ENCODE results near the gene CASK. TPM values are rescaled to one million over a fixed set of nuclear protein-coding genes. Genes with fewer than 3 reads are reported as not detected.

CASK gene
- total RNA-seq, 1 donor from 2014 or later, result 58.8 TPM

GRCh38 chrX:41478381-41478911 lies 444.9 kb downstream of the CASK start:
- no peak overlapping the region for H3K4me3 ChIP-seq (ENCODE audit: low read depth, low read length)
- TF ChIP-seq CTCF (conservative IDR thresholded peaks at IDR 0.05; ENCODE audit: low read depth, low read length), result no peak
- no peak for DNase-seq (ENCODE audit: low read depth)

- no peak for DNase-seq (ENCODE audit: low read depth)
- H3K4me3 ChIP-seq (ENCODE audit: low read depth, low read length), result no peak overlapping the region
- TF ChIP-seq CTCF (conservative IDR thresholded peaks at IDR 0.05; ENCODE audit: low read depth, low read length), result no peak
These were observed 447.6 kb downstream of the CASK start for GRCh38 chrX:41475591-41476241.

GRCh38 chrX:41475191-41475590 lies 448.2 kb downstream of the CASK start:
- no peak overlapping the region for H3K4me3 ChIP-seq (ENCODE audit: low read depth, low read length)
- TF ChIP-seq CTCF (conservative IDR thresholded peaks at IDR 0.05; ENCODE audit: low read depth, low read length), result no peak
- no peak for DNase-seq (ENCODE audit: low read depth)

- no peak overlapping the region for H3K4me3 ChIP-seq (ENCODE audit: low read depth, low read length)
- no peak for DNase-seq (ENCODE audit: low read depth)
- TF ChIP-seq CTCF (conservative IDR thresholded peaks at IDR 0.05; ENCODE audit: low read depth, low read length), result no peak
These were observed 448.6 kb downstream of the CASK start for GRCh38 chrX:41474726-41475100.

- no peak for DNase-seq (ENCODE audit: low read depth)
- TF ChIP-seq CTCF (conservative IDR thresholded peaks at IDR 0.05; ENCODE audit: low read depth, low read length), result no peak
These were observed 449.2 kb downstream of the CASK start for GRCh38 chrX:41473936-41474725.

GRCh38 chrX:41472231-41472815 lies 451.0 kb downstream of the CASK start:
- no peak for DNase-seq (ENCODE audit: low read depth)
- TF ChIP-seq CTCF (conservative IDR thresholded peaks at IDR 0.05; ENCODE audit: low read depth, low read length), result no peak
- H3K4me3 ChIP-seq (ENCODE audit: low read depth, low read length), result no peak overlapping the region

More at GRCh38 chrX:41473936-41474725, 449.2 kb downstream of the CASK start:
- H3K4me3 ChIP-seq (ENCODE audit: low read depth, low read length), result no peak overlapping the region

Data from epithelial cell of proximal tubule (primary cell).